ENCODE measurements around the gene LPAR1.

Gene LPAR1

GRCh38 chr9:111036946-111037345 lies 1.3 kb downstream of the LPAR1 start:
- DNase-seq: no peak

DNA sequence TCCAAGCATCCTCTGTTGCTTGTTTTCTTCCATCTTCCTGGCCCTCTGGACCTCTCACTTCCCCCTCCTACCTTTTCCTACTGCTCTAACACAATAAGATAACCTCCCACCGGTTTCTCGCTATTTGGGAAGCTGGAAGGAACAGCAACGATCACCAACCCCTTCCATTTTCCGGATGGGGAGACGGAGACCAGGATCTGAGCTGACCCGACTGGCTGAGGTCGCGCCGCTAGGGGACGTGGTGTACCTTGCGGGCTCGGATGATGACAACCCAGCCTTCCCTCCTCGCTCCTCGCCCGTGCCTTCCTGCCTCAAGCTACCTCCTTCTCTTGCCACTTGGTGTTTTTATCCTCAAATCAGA lies 1.9 kb downstream of the LPAR1 start:
- DNase-seq: no peak

- no peak for DNase-seq
These were observed 2.5 kb downstream of the LPAR1 start for GRCh38 chr9:111035543-111036428.

GRCh38 chr9:111034898-111035539 lies 3.3 kb downstream of the LPAR1 start:
- no peak for DNase-seq

DNA sequence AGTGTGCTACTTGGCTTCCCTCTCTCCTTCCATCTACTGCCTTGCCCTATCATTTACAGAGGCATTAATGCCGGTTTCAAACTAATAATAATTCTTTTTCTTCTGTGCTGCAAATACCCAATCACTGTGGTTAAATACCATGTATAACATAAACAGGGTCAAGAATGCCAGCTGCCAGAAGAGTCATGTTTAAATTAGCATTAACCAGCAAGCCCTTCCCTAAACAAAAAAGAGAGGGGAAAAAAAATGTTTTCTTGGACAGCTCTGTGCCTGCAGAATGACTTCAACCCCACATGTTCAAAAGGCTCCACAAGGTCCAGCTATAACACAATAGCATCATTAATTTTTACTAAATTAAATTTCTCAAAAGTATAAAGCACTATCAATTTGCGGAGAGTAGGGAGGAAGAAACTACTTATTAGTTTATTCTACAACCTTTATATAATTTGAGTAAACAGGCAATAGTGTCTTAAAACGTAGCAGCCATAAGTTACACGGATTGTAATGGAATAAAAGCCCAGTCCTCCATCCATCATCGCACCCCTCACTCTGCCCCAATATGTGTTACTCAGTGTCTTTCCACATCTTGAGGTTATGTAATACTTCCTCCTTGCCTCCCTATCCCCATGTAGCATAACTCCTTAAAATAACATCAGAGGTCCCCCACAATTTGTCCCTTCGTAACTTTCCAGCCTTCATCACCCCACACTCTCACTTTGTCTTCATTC lies 3.9 kb downstream of the LPAR1 start:
- DNase-seq: no peak

DNA sequence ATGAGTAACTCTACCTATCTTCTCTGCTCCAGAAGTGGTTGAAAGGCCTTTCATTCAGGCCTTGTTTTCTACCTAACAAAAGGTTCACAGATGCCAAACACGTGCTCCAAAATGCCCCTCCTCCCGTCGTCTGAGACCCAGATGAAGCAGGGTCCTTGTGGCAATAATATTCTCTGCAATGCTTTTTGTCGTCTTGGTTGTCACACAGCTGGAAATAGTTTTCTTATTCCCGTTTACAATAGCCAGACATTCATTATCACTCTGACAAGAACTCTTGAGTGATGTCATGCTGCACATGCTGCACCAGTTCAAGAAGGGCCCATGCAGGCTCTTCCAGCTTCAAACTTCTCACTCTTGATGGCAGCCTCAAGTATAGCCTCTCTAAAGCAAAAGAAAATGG lies 7.8 kb downstream of the LPAR1 start:
- no peak for DNase-seq

- no peak for DNase-seq
These were observed 9.0 kb downstream of the LPAR1 start for GRCh38 chr9:111029260-111029659.

- DNase-seq: no peak
These were observed 10.5 kb downstream of the LPAR1 start for GRCh38 chr9:111027798-111028197.

DNA sequence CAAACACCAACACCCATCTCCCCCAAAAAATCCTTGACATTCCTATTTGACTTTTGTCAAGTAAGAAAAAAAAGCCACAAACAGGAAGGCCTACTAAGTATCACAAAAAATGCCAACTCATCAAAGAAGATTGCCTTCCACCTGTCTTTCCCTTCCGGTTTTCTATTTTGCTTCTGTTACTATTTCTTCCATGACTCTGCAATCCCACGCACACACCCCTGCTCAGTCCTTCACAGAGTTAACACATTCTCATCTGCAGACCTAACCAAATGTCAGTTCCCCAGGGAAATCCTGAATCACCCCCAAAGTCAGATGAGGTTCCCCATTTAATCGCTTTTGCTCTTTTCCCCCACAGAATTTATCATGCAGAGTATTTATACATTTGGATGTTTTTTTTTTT lies 15.1 kb downstream of the LPAR1 start:
- no peak for DNase-seq

- no peak for DNase-seq
These were observed 17.7 kb downstream of the LPAR1 start for GRCh38 chr9:111020594-111020993.

DNA sequence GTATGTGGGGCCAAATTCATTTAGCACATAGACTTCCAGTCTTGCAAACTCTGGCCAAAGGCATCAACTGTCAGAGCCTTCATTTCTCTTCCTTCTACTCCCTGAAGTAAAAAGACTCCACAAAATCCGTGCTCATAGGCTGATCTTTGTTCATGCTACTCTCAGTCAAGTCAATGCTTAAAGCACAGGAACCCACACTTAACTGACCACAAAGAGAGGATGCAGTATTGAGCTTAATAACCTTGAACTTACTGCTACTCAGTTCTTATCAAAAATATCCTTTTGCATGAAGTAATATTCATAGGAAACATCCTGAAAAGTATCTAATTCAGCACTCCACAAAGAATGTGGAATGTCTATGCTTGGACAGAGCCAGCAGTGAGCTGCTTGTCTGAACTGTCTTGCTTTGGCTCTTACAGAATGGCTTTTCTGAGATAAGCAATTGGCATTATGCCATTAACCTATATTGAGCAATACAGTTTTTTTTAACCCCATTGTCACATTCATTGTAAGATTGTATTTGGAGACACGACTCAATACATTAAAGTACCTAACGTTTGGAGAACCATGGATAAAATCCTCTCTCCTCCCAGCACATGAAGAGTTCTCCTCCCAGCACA lies 21.7 kb downstream of the LPAR1 start:
- no peak for DNase-seq

DNA sequence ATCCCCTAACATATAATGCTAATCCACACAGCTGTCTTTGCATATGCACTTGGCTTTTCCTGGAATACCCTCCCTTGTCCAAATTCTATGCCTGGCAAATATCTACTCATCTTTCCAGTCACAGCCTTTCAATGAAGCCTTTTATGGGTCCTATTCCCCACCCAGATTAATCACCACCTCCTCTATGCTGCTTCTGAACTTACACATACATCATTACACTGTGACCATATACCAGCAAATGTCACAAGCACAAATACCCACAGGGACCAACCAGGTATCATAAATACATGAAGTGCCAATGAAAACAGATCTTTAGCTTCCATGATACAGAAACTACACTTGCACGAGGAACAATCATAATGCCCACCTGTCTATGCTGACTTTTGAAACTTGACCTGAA lies 22.3 kb downstream of the LPAR1 start:
- no peak for DNase-seq

DNA sequence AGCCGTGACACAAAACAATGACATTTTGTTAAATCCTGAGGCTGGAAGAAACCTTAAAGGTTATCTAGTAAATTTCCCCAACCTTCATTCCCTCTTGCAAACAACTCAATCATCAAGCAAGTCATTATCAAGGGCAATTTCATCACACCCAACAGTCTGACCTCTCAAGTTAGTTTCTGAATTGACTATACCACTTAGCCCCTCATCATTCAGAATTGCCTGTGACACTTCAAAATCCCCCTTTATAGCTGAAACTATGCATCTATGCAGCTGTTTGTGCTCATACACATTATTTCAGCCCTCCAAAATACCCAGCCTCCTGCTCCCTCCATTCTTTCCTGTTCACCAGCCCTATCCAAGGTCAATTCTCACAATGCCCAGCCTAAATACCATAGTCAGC lies 24.6 kb downstream of the LPAR1 start:
- no peak for DNase-seq

DNA sequence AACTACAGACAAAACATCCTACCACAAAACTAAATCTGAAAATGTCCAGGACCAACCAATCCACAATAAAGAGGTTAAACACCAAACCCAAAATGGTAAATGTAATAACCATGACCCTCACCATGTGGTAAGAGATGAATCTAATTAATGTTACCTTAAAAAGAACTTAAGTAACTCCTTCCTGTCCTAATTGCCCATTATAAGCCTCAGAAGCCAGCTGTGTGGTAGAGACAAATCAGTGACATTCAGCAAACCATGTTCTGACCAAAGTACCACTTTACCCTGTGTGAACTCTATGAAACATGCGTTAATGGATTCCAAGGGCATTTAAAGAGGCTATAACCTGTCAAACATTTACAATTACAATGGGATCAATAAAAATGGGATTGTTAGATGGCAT lies 25.0 kb downstream of the LPAR1 start:
- DNase-seq: no peak

DNA sequence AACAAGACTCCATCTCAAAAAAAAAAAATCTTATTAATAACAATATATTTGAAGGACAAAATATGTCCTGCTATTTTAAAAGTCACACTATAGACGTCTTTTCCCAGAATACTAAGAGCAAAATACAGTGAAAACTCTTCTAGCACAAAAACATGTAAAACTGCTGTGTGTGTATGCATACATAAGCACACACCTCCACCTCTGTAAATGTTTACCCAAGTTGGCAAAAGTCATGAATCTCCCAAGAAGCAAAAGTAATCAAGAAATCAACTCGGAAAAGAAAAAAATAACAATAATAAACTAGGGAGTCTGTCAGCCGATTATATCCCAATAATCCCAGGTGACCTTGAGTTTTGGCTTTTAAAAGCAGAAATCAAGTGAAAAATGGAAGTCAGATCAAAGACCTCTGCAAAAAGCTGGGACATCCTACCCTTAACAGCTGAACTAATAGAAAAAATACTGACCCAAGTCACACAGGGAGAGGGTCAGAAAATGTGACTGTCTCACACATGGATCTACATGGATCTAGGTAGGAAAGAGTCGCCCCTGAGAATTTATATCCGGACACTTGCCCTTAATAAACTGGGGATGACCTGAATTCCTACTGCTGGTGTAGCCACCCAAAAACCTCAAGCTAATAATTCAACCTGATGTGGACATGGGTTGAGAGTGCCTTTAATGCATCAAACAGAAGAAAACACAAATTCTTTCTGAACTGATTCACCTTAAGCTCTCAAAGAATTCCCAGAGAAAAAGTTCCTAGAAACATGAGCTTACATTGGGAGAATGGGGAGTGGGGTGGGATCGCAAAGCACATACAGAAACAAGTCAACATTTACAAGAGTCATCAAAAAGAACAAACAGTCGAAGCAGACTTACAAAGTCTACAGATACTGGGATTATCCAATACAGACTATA lies 29.9 kb downstream of the LPAR1 start:
- DNase-seq: no peak

DNA sequence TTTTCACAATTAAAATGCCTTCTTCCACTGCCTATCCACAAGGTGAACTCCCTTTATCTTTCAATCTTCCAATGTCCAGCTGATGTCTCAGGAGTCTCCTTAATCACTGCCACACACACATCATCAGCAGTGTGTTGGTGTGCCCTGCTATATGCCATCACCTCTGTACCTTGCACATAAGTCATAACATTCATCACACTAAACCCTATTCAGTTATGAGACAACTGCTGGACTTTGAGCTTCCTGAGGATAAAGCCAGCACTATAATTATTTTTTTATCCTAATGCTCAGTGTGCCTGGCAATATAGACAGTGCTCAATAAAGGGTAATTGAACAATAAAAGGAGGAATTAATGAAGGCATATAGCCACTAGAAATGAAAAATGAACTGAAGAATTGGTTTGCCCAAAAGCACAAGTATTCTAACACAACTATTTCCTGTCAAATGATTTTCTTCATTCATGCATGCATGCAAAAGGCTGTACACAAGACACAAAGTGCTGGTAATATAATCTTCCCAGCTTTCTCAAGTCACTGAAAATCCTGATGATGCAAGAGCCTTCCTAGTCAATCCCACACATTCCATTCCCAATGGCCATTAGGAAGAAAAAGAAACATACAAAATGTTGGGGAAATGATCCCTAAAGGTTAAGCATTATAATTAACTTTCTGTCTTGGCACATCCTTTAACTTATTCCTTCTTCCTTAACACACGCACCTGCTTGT lies 32.4 kb downstream of the LPAR1 start:
- no peak for DNase-seq

DNA sequence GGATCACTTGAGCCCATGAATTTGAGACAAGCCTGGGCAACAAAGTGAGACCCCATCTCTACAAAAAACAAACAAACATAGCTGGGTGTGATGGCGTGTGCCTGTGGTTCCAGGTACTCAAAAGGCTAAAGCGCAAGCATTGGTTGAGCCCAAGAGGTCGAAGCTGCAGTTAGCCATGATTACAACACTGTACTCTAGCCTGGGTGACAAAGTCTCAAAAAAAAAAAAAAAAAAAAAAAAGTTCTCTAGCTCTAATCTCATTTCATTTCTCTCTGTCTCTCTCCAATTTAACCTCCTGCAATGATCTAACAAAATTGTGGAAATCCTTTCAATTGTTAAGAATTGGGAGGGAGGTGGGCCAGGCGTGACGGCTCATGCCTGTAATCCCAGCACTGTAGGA lies 33.3 kb downstream of the LPAR1 start:
- no peak for DNase-seq

- no peak for DNase-seq
These were observed 35.1 kb downstream of the LPAR1 start for GRCh38 chr9:111003182-111003581.

- no peak for DNase-seq
These were observed 36.7 kb downstream of the LPAR1 start for GRCh38 chr9:111001526-111001925.

- no peak for DNase-seq
These were observed 38.1 kb downstream of the LPAR1 start for GRCh38 chr9:111000202-111000601.

GRCh38 chr9:110999379-110999778 lies 38.9 kb downstream of the LPAR1 start:
- no peak for DNase-seq

- no peak for DNase-seq
These were observed 40.4 kb downstream of the LPAR1 start for GRCh38 chr9:110997847-110998246.
